IPS DF 6.9 (cell line): ENCODE measurements around the gene ARID1A.
A peak's percentile ranks its signal among the peaks of the same experiment; 100 is the strongest.
"Not testable (repeated sequence)": the region's sequence is repeated elsewhere in the genome, so short reads cannot be mapped to it uniquely, and the experiment has no call there.

Experiments
- DNase-seq: peaks from one replicate; pipeline ENCODE4 v3.0.0-alpha.2; 2013; ENCODE audit warnings: low read depth, low spot score
- H3K27ac ChIP-seq: one replicate; pipeline ENCODE4 v1.5.1; 2013; ENCODE audit warnings: low read length, control low read depth
- H3K27me3 ChIP-seq: 2 replicates; pipeline ENCODE4 v1.6.1; 2013; ENCODE audit warnings: mild to moderate bottlenecking, low read length; ENCODE audit not compliant: control insufficient read depth, insufficient read depth
- H3K36me3 ChIP-seq: 2 replicates; pipeline ENCODE4 v1.6.1; 2013; ENCODE audit warnings: low read length; ENCODE audit not compliant: control insufficient read depth, insufficient read depth
- H3K4me1 ChIP-seq: 2 replicates; pipeline ENCODE4 v1.6.1; 2013; ENCODE audit warnings: low read length; ENCODE audit not compliant: control insufficient read depth, insufficient read depth
- H3K4me3 ChIP-seq: 2 replicates; pipeline ENCODE4 v1.5.1; 2013; ENCODE audit warnings: mild to moderate bottlenecking, low read length
- H3K9me3 ChIP-seq: 2 replicates; pipeline ENCODE4 v1.6.1; 2013; ENCODE audit warnings: low read length, inconsistent platforms; ENCODE audit not compliant: control insufficient read depth, insufficient read depth
- WGBS: extraction: QIAGEN DNeasy Blood & Tissue Kit; methylation state at CpG from one replicate; pipeline ENCODE4 v1.1.7; 2013; ENCODE audit warnings: mixed read lengths, missing lambda C conversion rate; ENCODE audit not compliant: insufficient read length, insufficient coverage; 5-methylcytosine and 5-hydroxymethylcytosine counted together

The ARID1A gene

DNA sequence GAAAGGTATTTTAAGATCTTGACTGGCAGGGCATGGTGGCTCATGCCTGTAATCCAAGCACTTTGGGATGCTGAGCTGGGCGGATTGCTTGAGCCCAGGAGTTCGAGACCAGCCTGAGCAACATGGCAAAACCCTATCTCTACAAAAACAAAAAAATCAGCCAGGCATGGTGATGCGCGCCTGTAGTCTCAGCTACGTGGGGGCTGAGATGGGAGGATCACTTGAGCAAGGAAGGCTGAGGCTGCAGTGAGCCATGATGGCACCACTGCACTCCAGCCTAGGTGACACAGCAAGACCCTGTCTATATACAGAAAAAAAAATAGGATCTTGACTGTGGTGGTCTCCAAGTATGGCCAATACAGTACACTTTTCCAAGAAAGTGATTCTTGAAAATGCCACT, 16.0 kb downstream of the ARID1A start:
- DNase-seq: no peak
- Histone ChIP-seq H3K36me3 (peaks cover 3% of the 10 kb centered on the region; the same call in 1 of the 2 replicates), H3K9me3 (no peaks in the 10 kb centered on the region), H3K4me3 (no peak overlapping the region), H3K4me1 (no peaks in the 10 kb centered on the region), H3K27me3 (no peaks in the 10 kb centered on the region), H3K27ac (no peak overlapping the region)
- no CpG with 5 or more reads among the region's 5 CpGs for WGBS

DNA sequence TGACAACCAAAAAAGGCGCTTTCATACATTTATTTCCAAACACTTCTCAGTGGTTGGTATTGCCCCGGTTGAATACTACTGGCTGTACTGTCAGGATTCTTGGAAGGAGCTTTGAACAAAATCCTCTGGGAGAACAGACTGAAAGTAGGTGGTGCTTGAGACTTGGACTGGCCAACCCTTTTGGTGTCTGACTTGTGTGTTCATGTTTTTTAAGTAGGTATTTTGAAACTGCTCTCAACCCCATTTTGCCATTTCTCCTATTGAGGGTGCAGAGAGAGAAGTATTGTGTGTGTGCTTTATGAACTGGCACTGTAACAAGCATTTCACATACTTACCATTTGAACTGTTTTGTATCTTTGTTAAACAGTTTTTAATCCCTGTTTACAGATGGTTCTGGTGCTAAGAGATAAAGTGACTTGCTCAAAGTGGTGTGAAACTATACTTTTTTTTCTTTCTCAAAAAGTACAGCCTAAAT, 21.2 kb downstream of the ARID1A start:
- Histone ChIP-seq H3K4me3 (no peak overlapping the region), H3K27me3 (no peaks in the 10 kb centered on the region), H3K9me3 (no peaks in the 10 kb centered on the region), H3K27ac (no peak overlapping the region), H3K4me1 (no peaks in the 10 kb centered on the region), H3K36me3 (no peaks in the 10 kb centered on the region)
- WGBS: no CpG with 5 or more reads among the region's 2 CpGs
- no peak for DNase-seq

DNA sequence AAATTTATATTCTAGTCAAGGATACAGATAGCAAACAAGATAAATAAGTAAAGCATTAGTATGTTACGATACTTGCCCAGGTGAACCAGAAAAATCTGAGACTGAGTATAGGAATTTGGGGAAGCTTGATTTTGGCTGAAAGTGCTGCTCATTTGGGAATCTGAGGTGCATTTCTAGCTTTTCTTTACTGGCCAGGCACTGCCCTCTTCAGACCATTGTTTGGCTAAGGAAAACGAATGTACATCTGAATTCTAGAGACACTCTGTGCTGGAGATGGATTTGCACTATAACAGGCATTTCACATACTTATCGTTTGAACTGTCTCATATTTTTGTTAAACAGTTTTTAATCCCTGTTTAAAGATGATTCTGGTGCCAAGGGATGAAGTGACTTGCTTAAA, 23.4 kb downstream of the ARID1A start:
- DNase-seq: no peak
- Histone ChIP-seq H3K9me3 (no peaks in the 10 kb centered on the region), H3K27me3 (no peaks in the 10 kb centered on the region), H3K4me1 (peaks cover 1% of the 10 kb centered on the region; the same call in 1 of the 2 replicates), H3K36me3 (no peaks in the 10 kb centered on the region), H3K4me3 (no peak overlapping the region), H3K27ac (no peak overlapping the region)
- no CpG with 5 or more reads among the region's 3 CpGs for WGBS

DNA sequence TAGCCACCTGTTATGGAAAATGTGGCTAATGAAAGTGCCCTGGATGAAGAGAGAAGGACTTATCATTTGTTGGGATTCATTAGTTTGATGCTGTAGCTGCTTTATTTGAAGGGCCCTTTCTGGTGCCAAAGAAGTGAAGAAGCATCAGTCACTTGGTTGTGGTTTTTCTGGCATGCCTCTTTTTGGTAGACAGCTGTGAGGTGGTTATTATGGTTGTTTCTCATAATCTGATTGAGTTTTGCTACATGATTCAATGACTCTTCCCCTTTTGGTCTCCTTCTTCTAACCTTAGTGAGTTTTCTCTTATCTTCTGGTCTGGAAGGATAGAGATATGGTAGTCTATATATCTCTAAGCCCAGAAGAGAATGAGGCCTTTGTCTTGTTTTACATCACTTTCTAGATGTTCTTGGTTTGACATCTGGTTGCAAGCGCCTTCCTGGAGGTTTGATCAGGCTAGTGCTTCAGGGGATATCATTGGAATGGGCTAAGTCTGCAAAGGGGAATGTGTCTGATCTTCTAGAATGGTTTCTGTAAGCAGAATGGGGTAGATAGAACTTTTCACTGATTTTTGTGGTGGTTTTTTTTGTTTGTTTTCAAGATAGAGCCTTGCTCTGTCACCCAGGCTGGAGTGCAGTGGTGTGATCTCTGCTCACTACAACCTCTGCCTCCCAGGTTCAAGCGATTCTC, 26.0 kb downstream of the ARID1A start:
- Histone ChIP-seq H3K4me1 (peaks cover 5% of the 10 kb centered on the region), H3K27ac (no peak overlapping the region), H3K4me3 (no peak overlapping the region), H3K27me3 (no peaks in the 10 kb centered on the region), H3K36me3 (no peaks in the 10 kb centered on the region), H3K9me3 (no peaks in the 10 kb centered on the region)
- DNase-seq: no peak
- no CpG with 5 or more reads among the region's 2 CpGs for WGBS

DNA sequence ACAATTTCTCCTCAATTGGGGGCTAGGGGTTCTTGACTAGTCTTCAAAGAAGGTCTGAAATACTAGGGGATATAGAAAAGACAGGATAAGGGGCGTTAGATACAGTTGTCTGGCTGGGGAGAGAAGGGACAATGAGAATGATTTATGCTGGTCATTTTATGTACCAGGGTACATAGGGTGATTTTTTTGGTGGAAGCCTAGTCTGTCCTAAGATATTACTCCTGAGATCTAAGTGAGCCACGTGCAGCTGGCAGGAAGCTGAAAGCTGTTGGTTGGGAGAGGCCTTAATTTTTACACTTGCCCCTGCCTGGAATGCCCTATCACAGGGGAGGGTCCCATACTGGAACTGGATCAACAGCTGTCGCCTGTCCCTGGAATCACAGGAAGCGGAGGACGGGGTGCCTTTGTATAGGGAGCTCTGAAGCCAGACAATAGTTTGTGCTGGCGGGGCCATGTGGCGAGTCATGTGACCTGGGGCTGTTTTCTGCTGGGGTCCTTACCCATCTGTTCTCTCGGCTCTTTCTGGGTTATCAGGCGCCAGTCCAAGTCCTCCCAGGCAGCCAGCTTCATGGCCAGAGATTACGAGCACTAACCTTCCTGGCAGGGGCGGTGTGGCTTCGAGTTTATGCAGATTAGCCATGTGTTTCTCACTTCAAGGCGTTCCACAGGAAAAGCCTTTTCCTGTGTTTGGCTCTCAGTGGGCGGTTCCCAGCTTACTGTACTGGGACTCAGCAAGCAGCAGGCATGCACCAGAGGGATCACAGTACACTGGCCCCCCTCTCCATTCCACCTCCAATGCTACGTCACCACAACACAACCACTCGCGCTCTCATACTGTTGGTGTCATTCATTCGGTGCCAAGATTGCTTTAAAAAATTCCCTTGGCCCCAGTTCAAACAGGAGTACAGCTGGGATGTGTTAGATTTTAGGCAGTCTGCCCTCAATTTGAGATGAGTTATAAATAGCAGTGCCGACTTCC, 27.5 kb downstream of the ARID1A start:
- H3K27me3 ChIP-seq: no peaks in the 10 kb centered on the region
- H3K36me3 ChIP-seq: no peaks in the 10 kb centered on the region
- no peaks in the 10 kb centered on the region for H3K9me3 ChIP-seq
- peaks cover 6% of the 10 kb centered on the region for H3K4me1 ChIP-seq
- H3K4me3 ChIP-seq: no peak overlapping the region
- H3K27ac ChIP-seq: no peak overlapping the region
- no CpG with 5 or more reads among the region's 19 CpGs for WGBS
- peak; percentile 43 for DNase-seq

DNA sequence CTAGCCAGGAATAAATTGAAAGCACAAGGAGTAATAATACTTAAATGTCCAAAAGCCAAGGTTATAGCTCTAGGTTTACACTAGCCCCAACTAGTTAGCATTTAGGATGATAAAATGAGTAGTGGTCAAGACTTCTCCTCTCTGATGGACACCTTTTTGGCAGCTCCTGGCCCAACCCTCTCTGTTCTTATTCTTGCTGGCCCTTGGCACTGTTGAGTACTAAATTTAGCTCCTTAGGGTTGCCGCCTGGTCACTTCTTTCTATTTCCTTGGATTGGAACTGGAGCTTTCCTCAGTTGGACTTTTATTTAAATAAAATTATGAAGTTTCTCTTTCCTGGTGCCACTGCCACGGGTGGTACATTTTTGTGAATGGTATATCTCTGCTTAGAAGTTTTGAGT, 28.3 kb downstream of the ARID1A start:
- Histone ChIP-seq H3K27me3 (no peaks in the 10 kb centered on the region), H3K9me3 (no peaks in the 10 kb centered on the region), H3K27ac (no peak overlapping the region), H3K4me3 (no peak overlapping the region), H3K4me1 (peaks cover 6% of the 10 kb centered on the region), H3K36me3 (no peaks in the 10 kb centered on the region)
- DNase-seq: no peak
- WGBS: no CpG with 5 or more reads among the region's 2 CpGs

DNA sequence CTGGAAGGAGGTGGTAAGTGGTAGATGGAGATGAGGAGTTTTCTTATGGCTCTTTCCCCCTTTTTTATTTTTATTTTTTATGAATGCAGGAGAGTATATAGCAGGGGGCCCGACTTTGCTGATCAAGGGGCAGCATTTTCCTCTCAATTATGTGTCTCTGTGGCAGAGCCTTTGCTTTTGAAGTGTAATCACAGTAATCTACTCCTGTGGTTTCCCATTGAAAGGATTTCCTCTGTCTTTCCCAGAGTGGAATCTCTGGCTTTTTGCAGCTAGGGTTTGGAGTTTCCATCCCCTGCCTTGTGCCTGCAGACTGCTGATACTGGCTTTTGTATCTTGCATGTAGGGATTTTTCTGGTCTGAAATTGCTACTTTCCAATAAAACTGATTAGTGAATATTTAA, 29.1 kb downstream of the ARID1A start:
- Histone ChIP-seq H3K36me3 (peaks cover 5% of the 10 kb centered on the region; the same call in 1 of the 2 replicates), H3K4me1 (peaks cover 6% of the 10 kb centered on the region)
- no CpG with 5 or more reads among the region's 1 CpG for WGBS

DNA sequence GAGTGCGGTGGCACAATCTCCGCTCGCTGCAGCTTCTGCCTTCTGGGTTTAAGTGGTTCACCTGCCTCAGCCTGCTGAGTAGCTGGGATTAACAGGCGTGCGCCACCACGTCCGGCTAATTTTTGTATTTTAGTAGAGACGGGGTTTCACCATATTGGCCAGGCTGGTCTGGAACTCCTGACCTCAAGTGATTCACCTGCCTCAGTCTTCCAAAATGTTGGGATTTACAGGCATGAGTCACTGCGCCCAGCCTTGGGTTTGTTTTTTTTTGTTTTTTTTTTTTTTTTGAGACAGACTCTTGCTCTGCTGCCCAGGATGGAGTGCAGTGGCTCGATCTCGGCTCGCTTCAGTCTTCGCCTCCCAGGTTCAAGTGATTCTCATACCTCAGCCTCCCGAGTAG, 30.1 kb downstream of the ARID1A start:
- no CpG with 5 or more reads among the region's 14 CpGs for WGBS
- H3K9me3 ChIP-seq, H3K27ac ChIP-seq, H3K4me3 ChIP-seq, H3K4me1 ChIP-seq, H3K36me3 ChIP-seq, H3K27me3 ChIP-seq, DNase-seq: not testable (repeated sequence)

More for the DNA sequence above, 29.1 kb downstream of the ARID1A start:
- H3K4me3 ChIP-seq: no peak overlapping the region
- no peaks in the 10 kb centered on the region for H3K9me3 ChIP-seq
- H3K27me3 ChIP-seq: no peaks in the 10 kb centered on the region
- no peak overlapping the region for H3K27ac ChIP-seq
- peak; percentile 57 for DNase-seq

DNA sequence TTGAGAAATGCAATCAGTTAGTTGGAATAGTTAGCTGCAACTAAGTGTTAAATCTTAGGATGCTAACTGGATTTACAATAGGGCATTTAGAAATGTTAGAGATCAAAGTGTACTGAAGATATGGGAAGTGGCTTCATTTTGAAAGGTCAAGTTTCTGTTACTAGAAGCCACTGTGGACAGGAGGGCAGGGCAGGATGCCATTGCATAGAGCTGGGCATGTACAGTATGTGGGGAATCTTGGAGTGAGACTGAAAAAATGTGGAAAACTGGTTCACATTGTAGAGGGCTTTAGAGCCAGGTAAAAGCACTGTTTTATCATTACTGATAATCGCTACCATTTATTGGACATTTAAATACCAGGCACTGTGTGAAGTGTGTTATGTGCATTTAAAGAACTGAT, 31.0 kb downstream of the ARID1A start:
- Histone ChIP-seq H3K36me3 (peaks cover 15% of the 10 kb centered on the region), H3K4me1 (peaks cover 6% of the 10 kb centered on the region), H3K27ac (no peak overlapping the region), H3K27me3 (no peaks in the 10 kb centered on the region), H3K4me3 (no peak overlapping the region), H3K9me3 (no peaks in the 10 kb centered on the region)
- no peak for DNase-seq
- no CpG with 5 or more reads among the region's 1 CpG for WGBS

DNA sequence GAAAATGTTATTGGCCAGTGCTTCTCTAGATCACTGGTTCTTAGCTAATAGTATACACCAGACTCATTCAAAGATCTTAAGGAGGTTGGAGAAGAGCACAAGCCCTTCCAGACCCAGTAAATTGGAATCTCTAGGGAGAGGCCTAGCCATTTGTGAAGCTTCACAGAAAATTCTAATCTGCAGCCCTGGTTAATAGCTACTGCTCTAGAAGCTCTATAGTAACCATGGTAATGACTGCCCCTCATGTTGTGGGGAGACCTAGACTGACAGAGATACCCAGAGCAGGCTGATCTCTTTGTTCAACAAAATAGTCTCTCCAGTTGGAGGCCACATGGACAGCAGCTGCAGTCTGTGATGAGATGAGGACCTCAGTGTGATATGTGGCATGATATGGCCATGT, 31.7 kb downstream of the ARID1A start:
- Histone ChIP-seq H3K4me3 (no peak overlapping the region), H3K4me1 (peaks cover 6% of the 10 kb centered on the region), H3K27ac (no peak overlapping the region), H3K27me3 (no peaks in the 10 kb centered on the region), H3K36me3 (peaks cover 22% of the 10 kb centered on the region), H3K9me3 (no peaks in the 10 kb centered on the region)
- no peak for DNase-seq
